Suprapubic skin (tissue), 4 donors: ENCODE data around the gene SPARCL1. TPM values are rescaled to one million over a fixed set of nuclear protein-coding genes. Genes with fewer than 3 reads are reported as not detected.

Experiments
- DNase-seq, 2 donors: peaks; one replicate each; pipeline ENCODE4 v3.0.0-alpha.2; 2019; ENCODE audit warnings: low spot score in 2 of 2
- H3K27ac ChIP-seq: fragments of 200-600 bp; sonication (generic); one replicate; pipeline ENCODE4 v1.5.1; 2019
- H3K27me3 ChIP-seq: fragments of 200-600 bp; sonication (generic); one replicate; pipeline ENCODE4 v1.5.1; 2019
- H3K36me3 ChIP-seq: fragments of 200-600 bp; sonication (generic); one replicate; pipeline ENCODE4 v1.5.1; 2019
- H3K4me1 ChIP-seq: fragments of 200-600 bp; sonication (generic); one replicate; pipeline ENCODE4 v1.5.1; 2019
- H3K4me3 ChIP-seq: fragments of 200-600 bp; sonication (generic); one replicate; pipeline ENCODE4 v1.5.1; 2019; ENCODE audit warnings: mild to moderate bottlenecking
- H3K9me3 ChIP-seq: fragments of 200-600 bp; sonication (generic); one replicate; pipeline ENCODE4 v1.5.1; 2019
- CTCF ChIP-seq, 2 donors: fragments of 200-600 bp in 1 of 2; fragments of 450-650 bp in 1 of 2; sonication (generic) in 1 of 2; IDR thresholded peaks; one replicate each; pipeline ENCODE4 v1.5.1; 2016 to 2019; ENCODE audit warnings: antibody characterized with exemption in 2 of 2, mild to moderate bottlenecking in 1 of 2, moderate library complexity in 1 of 2
- EP300 ChIP-seq: sonication (generic); formaldehyde crosslinking; IDR thresholded peaks from one replicate; pipeline ENCODE4 v1.6.1; 2017; ENCODE audit warnings: antibody characterized with exemption
- POLR2A ChIP-seq, 2 donors: fragments of 450-650 bp; IDR thresholded peaks; one replicate each; pipeline ENCODE4 v1.6.1; 2017; ENCODE audit warnings: antibody characterized with exemption in 2 of 2, mild to moderate bottlenecking in 2 of 2, moderate library complexity in 2 of 2
- POLR2AphosphoS5 ChIP-seq, 3 donors: sonication (generic); formaldehyde crosslinking; IDR thresholded peaks; one replicate each; pipeline ENCODE4 v1.6.1; 2017; ENCODE audit warnings: antibody characterized with exemption in 3 of 3
- WGBS: methylation state at CpG from one replicate; pipeline ENCODE4 v1.1.5; 2018; 5-methylcytosine and 5-hydroxymethylcytosine counted together
- total RNA-seq, 4 donors: library from RNA; depleted of rRNA; stranded (reverse); fragments of >200 nt; gene quantifications; one replicate each; pipeline ENCODE4 v1.1.0, GENCODE V29; 2016

The SPARCL1 gene
- total RNA-seq, 4 donors from 2014 or later: 62.3 to 124 (median 84.0) TPM

DNA sequence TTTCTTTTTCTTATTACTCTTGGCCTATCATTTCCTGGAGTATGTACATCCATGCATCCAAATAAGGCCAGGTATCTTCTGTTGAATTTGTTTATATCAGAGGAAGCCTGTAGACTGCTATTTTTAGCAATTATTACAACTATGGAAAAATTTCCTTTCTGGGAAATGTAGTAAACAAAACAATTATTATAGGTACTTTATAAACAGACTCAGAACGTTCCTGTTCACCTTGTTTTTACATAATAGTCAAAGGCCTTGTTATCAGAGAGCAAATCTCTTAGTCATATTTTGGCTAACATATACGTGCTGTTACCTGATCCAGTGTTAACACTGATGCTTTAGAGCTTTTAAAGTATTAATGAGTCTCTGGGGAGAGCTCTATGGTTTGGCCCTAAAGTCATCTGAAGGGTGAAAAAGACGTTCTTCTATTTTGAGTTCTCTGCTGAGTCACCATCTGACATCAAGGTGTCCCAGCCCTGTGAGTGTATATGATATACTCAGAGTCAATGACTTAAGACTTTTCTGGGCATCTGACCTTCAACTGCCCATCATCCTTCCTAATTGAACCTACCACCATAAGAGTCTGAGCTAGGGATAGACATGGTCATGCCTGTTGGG is 7.3 kb downstream of the SPARCL1 start:
- H3K4me1 ChIP-seq: peaks cover 47% of the 10 kb centered on the region
- peak overlapping the region; percentile 81 for H3K27ac ChIP-seq
- H3K9me3 ChIP-seq: no peaks in the 10 kb centered on the region
- no peaks in the 10 kb centered on the region for H3K27me3 ChIP-seq
- no peak for DNase-seq
- no peak overlapping the region for H3K4me3 ChIP-seq
- H3K36me3 ChIP-seq: no peaks in the 10 kb centered on the region
- TF ChIP-seq POLR2A (IDR thresholded peaks at IDR 0.05) (no peak), CTCF (IDR thresholded peaks at IDR 0.05) (no peak), EP300 (no peak), POLR2AphosphoS5 (IDR thresholded peaks at IDR 0.05) (no peak)
- 41% methylated on average over 3 of the region's 3 CpGs for WGBS

DNA sequence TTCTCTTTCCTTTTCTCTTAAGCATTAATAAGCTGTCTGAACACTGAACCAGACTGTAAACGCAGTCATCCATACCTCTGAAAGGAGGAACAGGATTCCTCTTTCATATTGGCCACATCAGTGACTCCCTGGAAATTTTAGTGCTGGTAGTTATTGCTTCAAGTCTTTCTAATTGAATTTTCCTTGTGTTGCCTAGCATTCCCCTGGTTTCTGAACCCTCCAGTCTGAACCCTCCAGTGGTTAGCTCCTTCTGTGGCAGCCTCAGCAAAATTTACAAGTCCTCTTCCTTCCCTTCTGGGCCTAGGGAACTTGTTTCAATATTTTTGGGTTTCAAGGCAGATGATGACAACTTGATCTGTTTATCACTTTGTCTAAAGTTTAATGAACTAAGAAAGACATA is 7.9 kb downstream of the SPARCL1 start:
- H3K9me3 ChIP-seq: no peaks in the 10 kb centered on the region
- DNase-seq: no peak
- no peak overlapping the region for H3K4me3 ChIP-seq
- TF ChIP-seq CTCF (IDR thresholded peaks at IDR 0.05): no peak
- TF ChIP-seq POLR2A (IDR thresholded peaks at IDR 0.05): no peak
- no peak for TF ChIP-seq EP300
- no peak for TF ChIP-seq POLR2AphosphoS5 (IDR thresholded peaks at IDR 0.05)
- H3K27me3 ChIP-seq: no peaks in the 10 kb centered on the region
- peaks cover 47% of the 10 kb centered on the region for H3K4me1 ChIP-seq
- H3K27ac ChIP-seq: peak overlapping the region; percentile 81
- H3K36me3 ChIP-seq: no peaks in the 10 kb centered on the region
- 50% methylated on average over 1 of the region's 1 CpG for WGBS

GRCh38 chr4:87517621-87518020 is 11.6 kb downstream of the SPARCL1 start:
- WGBS: 73% methylated on average over 2 of the region's 2 CpGs
- Histone ChIP-seq H3K27me3 (no peaks in the 10 kb centered on the region), H3K27ac (no peak overlapping the region), H3K36me3 (no peaks in the 10 kb centered on the region), H3K4me3 (no peak overlapping the region), H3K4me1 (peaks cover 27% of the 10 kb centered on the region), H3K9me3 (no peaks in the 10 kb centered on the region)
- TF ChIP-seq CTCF (IDR thresholded peaks at IDR 0.05) (no peak), EP300 (no peak), POLR2A (IDR thresholded peaks at IDR 0.05) (no peak), POLR2AphosphoS5 (IDR thresholded peaks at IDR 0.05) (no peak)
- DNase-seq: no peak

DNA sequence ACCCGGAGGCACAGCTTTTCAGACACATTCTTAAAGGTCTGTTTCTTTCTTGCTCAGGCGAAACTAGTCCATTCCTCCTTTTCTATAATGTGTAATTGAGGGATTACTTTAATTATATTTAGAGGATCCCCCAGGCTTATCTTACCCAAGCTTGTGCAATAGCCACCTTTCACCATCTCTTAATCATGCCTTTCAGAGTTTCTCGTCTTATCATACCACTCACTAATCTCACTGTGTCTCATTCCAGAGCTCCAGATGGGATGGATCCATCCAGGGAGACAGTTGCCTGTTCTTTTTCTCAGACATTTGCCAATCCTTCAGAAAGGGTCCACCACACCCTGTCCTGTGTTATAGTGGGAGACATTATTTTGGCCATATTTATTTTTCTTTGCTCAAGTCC is 12.5 kb downstream of the SPARCL1 start:
- Histone ChIP-seq H3K27me3 (no peaks in the 10 kb centered on the region), H3K27ac (no peak overlapping the region), H3K36me3 (no peaks in the 10 kb centered on the region), H3K4me3 (no peak overlapping the region), H3K9me3 (no peaks in the 10 kb centered on the region), H3K4me1 (peaks cover 23% of the 10 kb centered on the region)
- DNase-seq: no peak
- TF ChIP-seq EP300: no peak
- no peak for TF ChIP-seq POLR2A (IDR thresholded peaks at IDR 0.05)
- no peak for TF ChIP-seq POLR2AphosphoS5 (IDR thresholded peaks at IDR 0.05)
- no peak for TF ChIP-seq CTCF (IDR thresholded peaks at IDR 0.05)
- WGBS: 98% methylated on average over 3 of the region's 3 CpGs

DNA sequence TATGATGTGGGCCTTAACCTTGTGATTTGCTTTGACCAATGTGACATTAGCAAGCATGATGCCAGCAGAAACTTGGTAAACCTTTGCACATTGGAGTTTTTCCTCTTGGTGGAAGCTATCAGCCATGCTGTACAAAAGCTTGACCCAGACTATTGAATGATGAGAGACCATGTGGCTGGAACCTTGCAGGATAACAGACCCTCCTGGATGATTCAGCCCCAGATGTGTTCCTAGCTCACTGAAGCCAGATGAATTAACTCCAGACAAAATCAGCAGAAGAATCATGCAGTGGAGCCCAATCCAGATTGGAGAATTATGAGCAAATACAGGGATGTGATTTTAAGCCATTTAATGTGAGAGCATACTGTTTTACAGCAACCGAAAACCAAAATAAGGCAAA is 16.8 kb downstream of the SPARCL1 start:
- no peak overlapping the region for H3K4me3 ChIP-seq
- 73% methylated on average over 1 of the region's 1 CpG for WGBS
- H3K9me3 ChIP-seq: no peaks in the 10 kb centered on the region
- no peaks in the 10 kb centered on the region for H3K27me3 ChIP-seq
- H3K36me3 ChIP-seq: peaks cover 5% of the 10 kb centered on the region
- H3K4me1 ChIP-seq: peaks cover 18% of the 10 kb centered on the region
- no peak overlapping the region for H3K27ac ChIP-seq
- DNase-seq: no peak
- no peak for TF ChIP-seq CTCF (IDR thresholded peaks at IDR 0.05)
- TF ChIP-seq EP300: no peak
- no peak for TF ChIP-seq POLR2AphosphoS5 (IDR thresholded peaks at IDR 0.05)
- no peak for TF ChIP-seq POLR2A (IDR thresholded peaks at IDR 0.05)
